Skeletal muscle satellite cell (primary cell): ENCODE data around the gene RYR3.
"Not testable (repeated sequence)": the region's sequence is repeated elsewhere in the genome, so short reads cannot be mapped to it uniquely, and the experiment has no call there.

Experiments
- H3K27me3 ChIP-seq: 2 replicates; pipeline ENCODE4 v1.7.0; 2013; ENCODE audit warnings: low read length; ENCODE audit not compliant: control insufficient read depth, insufficient read depth
- H3K36me3 ChIP-seq: 2 replicates; pipeline ENCODE4 v1.7.0; 2013; ENCODE audit warnings: mild to moderate bottlenecking, control low read depth, low read length; ENCODE audit not compliant: insufficient read depth
- H3K4me1 ChIP-seq: 2 replicates; pipeline ENCODE4 v1.7.0; 2013; ENCODE audit warnings: low read length; ENCODE audit not compliant: control insufficient read depth, insufficient read depth
- H3K4me2 ChIP-seq: 2 replicates; pipeline ENCODE4 v1.7.0; 2013; ENCODE audit warnings: mild to moderate bottlenecking, low read length
- H3K4me3 ChIP-seq: 2 replicates; pipeline ENCODE4 v1.7.0; 2013; ENCODE audit warnings: low read length
- H3K9ac ChIP-seq: 2 replicates; pipeline ENCODE4 v1.7.0; 2013; ENCODE audit warnings: mild to moderate bottlenecking, low read depth, low read length, moderate library complexity
- H3K9me3 ChIP-seq: replicated peaks from 2 replicates; pipeline ENCODE4 v1.7.0; 2013; ENCODE audit warnings: mild to moderate bottlenecking, control low read depth, low read length

RYR3 gene

GRCh38 chr15:33788906-33789540, 478.3 kb downstream of the RYR3 start:
- Histone ChIP-seq H3K9me3 (no peaks in the 10 kb centered on the region), H3K9ac (no peak overlapping the region), H3K4me3 (peak overlapping the region; percentile 30), H3K4me2 (peak overlapping the region; percentile 52), H3K4me1 (no peaks in the 10 kb centered on the region), H3K36me3 (no peaks in the 10 kb centered on the region), H3K27me3 (peaks cover 23% of the 10 kb centered on the region)

DNA sequence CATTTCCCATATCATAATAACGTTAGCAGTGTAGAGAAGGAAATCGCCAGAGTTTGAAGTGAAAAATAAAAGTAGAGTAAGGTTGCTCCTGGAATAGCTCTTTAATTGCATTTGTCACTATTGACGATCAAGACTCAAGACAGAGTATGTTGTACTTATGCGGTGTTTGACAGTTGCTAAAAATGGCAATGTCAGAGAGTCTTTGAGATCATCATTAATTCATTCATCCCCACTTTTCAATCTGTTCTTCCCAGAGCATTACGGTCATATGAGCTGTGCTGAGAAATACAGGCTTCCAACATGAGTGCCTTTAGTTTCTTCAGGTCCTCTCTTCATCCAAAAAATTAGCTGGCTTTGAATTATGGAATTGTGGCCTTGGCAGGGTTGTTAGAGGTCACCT, 483.7 kb downstream of the RYR3 start:
- Histone ChIP-seq H3K36me3 (no peaks in the 10 kb centered on the region), H3K4me2 (no peak overlapping the region), H3K27me3 (peaks cover 41% of the 10 kb centered on the region), H3K4me1 (no peaks in the 10 kb centered on the region), H3K9me3 (no peaks in the 10 kb centered on the region), H3K9ac (no peak overlapping the region), H3K4me3 (no peak overlapping the region)

GRCh38 chr15:33795070-33795469, 484.3 kb downstream of the RYR3 start:
- Histone ChIP-seq H3K4me3 (no peak overlapping the region), H3K4me2 (no peak overlapping the region), H3K9ac (no peak overlapping the region), H3K36me3 (no peaks in the 10 kb centered on the region), H3K9me3 (no peaks in the 10 kb centered on the region), H3K27me3 (peaks cover 44% of the 10 kb centered on the region), H3K4me1 (no peaks in the 10 kb centered on the region)

GRCh38 chr15:33797651-33798050, 486.9 kb downstream of the RYR3 start:
- H3K27me3 ChIP-seq = peaks cover 36% of the 10 kb centered on the region

GRCh38 chr15:33801954-33802353, 491.2 kb downstream of the RYR3 start:
- peaks cover 45% of the 10 kb centered on the region for H3K27me3 ChIP-seq
- no peak overlapping the region for H3K9ac ChIP-seq
- no peaks in the 10 kb centered on the region for H3K4me1 ChIP-seq
- H3K4me2 ChIP-seq = no peak overlapping the region
- H3K36me3 ChIP-seq = no peaks in the 10 kb centered on the region
- H3K9me3 ChIP-seq = no peaks in the 10 kb centered on the region
- no peak overlapping the region for H3K4me3 ChIP-seq

More at GRCh38 chr15:33797651-33798050, 486.9 kb downstream of the RYR3 start:
- H3K9me3 ChIP-seq = no peaks in the 10 kb centered on the region
- no peaks in the 10 kb centered on the region for H3K36me3 ChIP-seq
- no peaks in the 10 kb centered on the region for H3K4me1 ChIP-seq
- H3K4me3 ChIP-seq = no peak overlapping the region
- no peak overlapping the region for H3K4me2 ChIP-seq
- H3K9ac ChIP-seq = no peak overlapping the region

- Histone ChIP-seq H3K4me1 (no peaks in the 10 kb centered on the region), H3K27me3 (peaks cover 28% of the 10 kb centered on the region), H3K36me3 (no peaks in the 10 kb centered on the region), H3K4me3 (no peak overlapping the region), H3K9ac (no peak overlapping the region), H3K4me2 (no peak overlapping the region), H3K9me3 (no peaks in the 10 kb centered on the region)
These were observed 496.9 kb downstream of the RYR3 start for GRCh38 chr15:33807665-33808064.

- H3K4me2 ChIP-seq = no peak overlapping the region
- H3K9ac ChIP-seq = no peak overlapping the region
- H3K27me3 ChIP-seq = peaks cover 26% of the 10 kb centered on the region
- no peaks in the 10 kb centered on the region for H3K9me3 ChIP-seq
- no peaks in the 10 kb centered on the region for H3K4me1 ChIP-seq
- no peaks in the 10 kb centered on the region for H3K36me3 ChIP-seq
- no peak overlapping the region for H3K4me3 ChIP-seq
These were observed 498.1 kb downstream of the RYR3 start for GRCh38 chr15:33808720-33809457.

- H3K4me3 ChIP-seq = no peak overlapping the region
- no peaks in the 10 kb centered on the region for H3K36me3 ChIP-seq
- no peaks in the 10 kb centered on the region for H3K4me1 ChIP-seq
- H3K9ac ChIP-seq = no peak overlapping the region
- no peak overlapping the region for H3K4me2 ChIP-seq
- H3K9me3 ChIP-seq = no peaks in the 10 kb centered on the region
- H3K27me3 ChIP-seq = peaks cover 16% of the 10 kb centered on the region
These were observed 499.4 kb downstream of the RYR3 start for GRCh38 chr15:33810073-33810595.

DNA sequence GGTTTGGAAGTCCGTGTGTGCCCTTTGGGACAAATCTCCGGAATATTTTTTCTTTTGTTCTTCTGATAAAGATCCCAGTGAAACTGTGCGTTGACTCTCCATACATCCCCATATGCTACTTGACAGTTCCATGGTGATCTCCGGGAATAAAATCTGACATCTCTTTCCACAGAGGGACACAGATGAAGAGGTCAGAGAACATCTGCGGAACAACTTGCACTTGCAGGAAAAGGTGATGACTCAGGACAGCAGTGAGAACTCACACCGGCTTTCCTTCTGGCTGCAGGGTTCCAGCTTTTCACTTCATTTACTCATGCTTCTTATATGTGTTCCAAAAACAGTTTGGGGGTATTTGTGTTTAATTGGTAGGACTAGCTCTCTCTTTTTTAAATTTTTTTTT, 500.0 kb downstream of the RYR3 start:
- Histone ChIP-seq H3K36me3 (no peaks in the 10 kb centered on the region), H3K27me3 (peaks cover 17% of the 10 kb centered on the region), H3K9me3 (no peaks in the 10 kb centered on the region), H3K4me2 (no peak overlapping the region), H3K4me1 (no peaks in the 10 kb centered on the region), H3K4me3 (no peak overlapping the region), H3K9ac (no peak overlapping the region)

GRCh38 chr15:33813891-33814290, 503.1 kb downstream of the RYR3 start:
- Histone ChIP-seq H3K9me3 (no peaks in the 10 kb centered on the region), H3K4me2 (no peak overlapping the region), H3K9ac (no peak overlapping the region), H3K4me1 (no peaks in the 10 kb centered on the region), H3K27me3 (peaks cover 14% of the 10 kb centered on the region), H3K4me3 (no peak overlapping the region), H3K36me3 (no peaks in the 10 kb centered on the region)

DNA sequence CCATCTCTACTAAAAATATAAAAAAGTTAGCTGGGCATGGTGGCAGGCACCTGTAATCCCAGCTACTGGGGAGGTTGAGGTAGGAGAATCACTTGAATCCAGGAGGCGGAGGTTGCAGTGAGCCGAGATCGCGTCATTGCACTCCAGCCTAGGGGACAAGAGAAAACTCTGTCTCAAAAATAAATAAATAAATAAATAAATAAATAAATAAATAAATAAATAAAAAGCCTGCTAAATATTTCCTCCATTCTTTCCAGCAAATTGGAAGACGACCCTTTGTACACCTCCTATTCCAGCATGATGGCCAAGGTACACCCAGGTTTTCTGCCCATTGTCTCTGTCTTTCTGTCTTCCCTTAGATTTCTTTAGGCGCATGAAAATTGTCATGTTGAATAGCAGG, 508.7 kb downstream of the RYR3 start:
- H3K27me3 ChIP-seq = peaks cover 20% of the 10 kb centered on the region
- not testable (repeated sequence) for H3K36me3 ChIP-seq, H3K4me3 ChIP-seq, H3K4me2 ChIP-seq, H3K4me1 ChIP-seq, H3K9me3 ChIP-seq, H3K9ac ChIP-seq

- no peak overlapping the region for H3K4me2 ChIP-seq
- H3K27me3 ChIP-seq = peaks cover 9% of the 10 kb centered on the region
- no peak overlapping the region for H3K9ac ChIP-seq
- no peaks in the 10 kb centered on the region for H3K36me3 ChIP-seq
- H3K4me1 ChIP-seq = no peaks in the 10 kb centered on the region
- H3K4me3 ChIP-seq = no peak overlapping the region
- no peaks in the 10 kb centered on the region for H3K9me3 ChIP-seq
These were observed 511.7 kb downstream of the RYR3 start for GRCh38 chr15:33822479-33822878.
